ENCODE data around the gene FRAS1. TPM values are rescaled to one million over a fixed set of nuclear protein-coding genes. Genes with fewer than 3 reads are reported as not detected.

Gene FRAS1
- total and polyA plus RNA-seq, 8 donors, result 15.3 to 48.9 (median 40.4) TPM

DNA sequence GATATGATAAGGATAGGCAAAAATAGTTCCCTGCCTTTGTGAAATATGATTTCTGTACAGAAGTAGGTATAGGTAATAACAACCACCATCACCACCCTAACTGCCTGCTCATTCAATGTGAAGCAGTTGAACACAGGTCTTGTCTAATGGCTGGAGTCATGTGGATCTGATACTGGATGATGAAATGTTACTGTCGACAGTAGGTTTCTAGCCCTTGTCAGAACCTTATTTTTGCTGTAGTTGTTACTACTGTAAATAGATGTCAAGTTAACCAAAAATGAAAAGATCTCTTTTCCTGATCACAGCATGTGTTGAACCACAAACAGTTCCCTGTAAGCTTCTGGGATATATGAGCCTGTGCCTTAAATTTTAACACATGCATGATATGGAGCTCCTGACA is 142.9 kb downstream of the FRAS1 start:
- Histone ChIP-seq H3K36me3 (no peaks in the 10 kb centered on the region), H3K4me3 (no peak overlapping the region), H3K4me1 (no peaks in the 10 kb centered on the region), H3K9me3 (peaks cover 0 to 9% of the 10 kb centered on the region in 2 donors), H3K27ac (no peak overlapping the region), H3K27me3 (no peaks in the 10 kb centered on the region)
- ATAC-seq, result no peak
- no peak for DNase-seq
- TF ChIP-seq, protein P1, sequence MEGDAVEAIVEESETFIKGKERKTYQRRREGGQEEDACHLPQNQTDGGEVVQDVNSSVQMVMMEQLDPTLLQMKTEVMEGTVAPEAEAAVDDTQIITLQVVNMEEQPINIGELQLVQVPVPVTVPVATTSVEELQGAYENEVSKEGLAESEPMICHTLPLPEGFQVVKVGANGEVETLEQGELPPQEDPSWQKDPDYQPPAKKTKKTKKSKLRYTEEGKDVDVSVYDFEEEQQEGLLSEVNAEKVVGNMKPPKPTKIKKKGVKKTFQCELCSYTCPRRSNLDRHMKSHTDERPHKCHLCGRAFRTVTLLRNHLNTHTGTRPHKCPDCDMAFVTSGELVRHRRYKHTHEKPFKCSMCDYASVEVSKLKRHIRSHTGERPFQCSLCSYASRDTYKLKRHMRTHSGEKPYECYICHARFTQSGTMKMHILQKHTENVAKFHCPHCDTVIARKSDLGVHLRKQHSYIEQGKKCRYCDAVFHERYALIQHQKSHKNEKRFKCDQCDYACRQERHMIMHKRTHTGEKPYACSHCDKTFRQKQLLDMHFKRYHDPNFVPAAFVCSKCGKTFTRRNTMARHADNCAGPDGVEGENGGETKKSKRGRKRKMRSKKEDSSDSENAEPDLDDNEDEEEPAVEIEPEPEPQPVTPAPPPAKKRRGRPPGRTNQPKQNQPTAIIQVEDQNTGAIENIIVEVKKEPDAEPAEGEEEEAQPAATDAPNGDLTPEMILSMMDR (IDR thresholded peaks at IDR 0.05), result no peak
- intact Hi-C loops (cut with DNase I), result no loop called here

GRCh38 chr4:78200949-78201348 is 143.8 kb downstream of the FRAS1 start:
- ATAC-seq, result no peak

GRCh38 chr4:78204176-78204575 is 147.1 kb downstream of the FRAS1 start:
- Histone ChIP-seq H3K9me3 (no peaks in the 10 kb centered on the region), H3K4me3 (no peak overlapping the region), H3K27ac (no peak overlapping the region), H3K27me3 (no peaks in the 10 kb centered on the region), H3K4me1 (no peaks in the 10 kb centered on the region), H3K36me3 (no peaks in the 10 kb centered on the region)
- intact Hi-C loops (cut with DNase I), result no loop called here
- no peak for DNase-seq
- TF ChIP-seq, protein P1 (IDR thresholded peaks at IDR 0.05), result no peak
- ATAC-seq, result no peak

More at GRCh38 chr4:78200949-78201348, 143.8 kb downstream of the FRAS1 start:
- Histone ChIP-seq H3K4me1 (no peaks in the 10 kb centered on the region), H3K9me3 (peaks cover 0 to under 1% of the 10 kb centered on the region in 2 donors), H3K4me3 (no peak overlapping the region), H3K36me3 (no peaks in the 10 kb centered on the region), H3K27ac (no peak overlapping the region), H3K27me3 (no peaks in the 10 kb centered on the region)
- no peak for DNase-seq
- intact Hi-C loops (cut with DNase I), result no loop called here
- TF ChIP-seq, protein P1 (IDR thresholded peaks at IDR 0.05), result no peak

- intact Hi-C loops (cut with DNase I), result no loop called here
- Histone ChIP-seq H3K4me1 (no peaks in the 10 kb centered on the region), H3K9me3 (no peaks in the 10 kb centered on the region), H3K27ac (no peak overlapping the region), H3K27me3 (no peaks in the 10 kb centered on the region), H3K4me3 (no peak overlapping the region), H3K36me3 (no peaks in the 10 kb centered on the region)
- ATAC-seq, result no peak
- TF ChIP-seq, protein P1 (IDR thresholded peaks at IDR 0.05), result no peak
- DNase-seq, result peak in 1 of 4 donors; percentile 15
Measured at GRCh38 chr4:78205591-78205990, 148.5 kb downstream of the FRAS1 start.

DNA sequence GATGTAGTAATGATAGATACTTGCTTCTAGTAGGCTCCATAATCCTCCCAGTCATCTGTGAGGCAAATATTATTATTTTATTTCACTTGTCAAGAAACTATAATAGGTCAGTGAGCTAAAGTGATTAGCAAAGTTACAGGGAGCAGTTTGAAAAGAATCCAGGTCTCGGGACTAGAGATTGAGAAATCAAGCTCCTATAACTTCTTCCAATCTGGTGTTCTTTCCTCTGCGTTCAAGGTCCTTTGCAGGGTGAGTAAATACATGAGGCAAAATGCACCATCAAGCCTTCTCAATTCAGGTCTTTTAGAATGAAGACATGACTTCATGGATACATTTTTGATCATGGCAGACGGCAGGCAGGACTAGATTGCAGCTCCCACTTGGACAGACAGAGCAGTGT is 150.4 kb downstream of the FRAS1 start:
- intact Hi-C loops (cut with DNase I), result no loop called here
- H3K27me3 ChIP-seq, result no peaks in the 10 kb centered on the region
- H3K9me3 ChIP-seq, result no peaks in the 10 kb centered on the region
- H3K36me3 ChIP-seq, result no peaks in the 10 kb centered on the region
- TF ChIP-seq, protein P1 (IDR thresholded peaks at IDR 0.05), result no peak
- no peak for ATAC-seq
- no peak overlapping the region for H3K27ac ChIP-seq
- no peaks in the 10 kb centered on the region for H3K4me1 ChIP-seq
- H3K4me3 ChIP-seq, result no peak overlapping the region
- no peak for DNase-seq
